Calu3 (cell line): ENCODE results near the gene MGAT5. TPM values are rescaled to one million over a fixed set of nuclear protein-coding genes. Genes with fewer than 3 reads are reported as not detected.
"Not testable (repeated sequence)": the region's sequence is repeated elsewhere in the genome, so short reads cannot be mapped to it uniquely, and the experiment has no call there.

Source experiments
- BruUV-seq: library from RNA; stranded (reverse); fragments of 400-500 nt; replicated peaks from 2 replicates; lab custom pipeline; 2021; lab: Mats Ljungman, UMichigan
- CTCF ChIA-PET: fragments of 300-600 bp; sonication (Branson Sonifier 250); formaldehyde crosslinking; loops from one replicate; lab custom pipeline; 2022; ENCODE audit warnings: antibody characterized with exemption; lab: Charles Lee
- DNase-seq: peaks from one replicate; pipeline ENCODE4 v3.0.0; 2022
- H3K27ac Mint-ChIP-seq: one replicate; pipeline ENCODE4 v1.8.0; 2022; ENCODE audit warnings: mixed read lengths; ENCODE audit not compliant: unreplicated experiment
- H3K27me3 Mint-ChIP-seq: one replicate; pipeline ENCODE4 v1.8.0; 2022; ENCODE audit warnings: mixed read lengths; ENCODE audit not compliant: unreplicated experiment
- H3K36me3 Mint-ChIP-seq: one replicate; pipeline ENCODE4 v1.8.0; 2022; ENCODE audit warnings: mild to moderate bottlenecking, moderate library complexity, mixed read lengths; ENCODE audit not compliant: insufficient read depth, unreplicated experiment
- H3K4me1 Mint-ChIP-seq: one replicate; pipeline ENCODE4 v1.8.0; 2022; ENCODE audit warnings: mild to moderate bottlenecking, low read depth, mixed read lengths; ENCODE audit not compliant: unreplicated experiment
- H3K4me3 Mint-ChIP-seq: one replicate; pipeline ENCODE4 v1.8.0; 2022; ENCODE audit warnings: mild to moderate bottlenecking, low read depth, moderate library complexity, mixed read lengths; ENCODE audit not compliant: unreplicated experiment
- H3K9me3 Mint-ChIP-seq: one replicate; pipeline ENCODE4 v1.8.0; 2022; ENCODE audit warnings: low read depth, mixed read lengths; ENCODE audit not compliant: unreplicated experiment
- intact Hi-C: fragments of 100-400 bp; cut with micrococcal nuclease; formaldehyde crosslinking; loops from one replicate; pipeline ENCODE4 v1.10.0; 2022; ENCODE audit not compliant: unreplicated experiment
- total RNA-seq: library from RNA; stranded (reverse); gene quantifications from 2 replicates; pipeline ENCODE4 v1.2.3, GENCODE V29; 2022
- TF ChIP-seq, protein P1 (sequence below): fragments of 200-600 bp; IDR thresholded peaks from one replicate; pipeline ENCODE4 v1.8.0; 2022; ENCODE audit warnings: antibody characterized with exemption; ENCODE audit not compliant: unreplicated experiment

The MGAT5 gene
- total RNA-seq, 1 experiment from 2014 or later: 129 TPM

DNA sequence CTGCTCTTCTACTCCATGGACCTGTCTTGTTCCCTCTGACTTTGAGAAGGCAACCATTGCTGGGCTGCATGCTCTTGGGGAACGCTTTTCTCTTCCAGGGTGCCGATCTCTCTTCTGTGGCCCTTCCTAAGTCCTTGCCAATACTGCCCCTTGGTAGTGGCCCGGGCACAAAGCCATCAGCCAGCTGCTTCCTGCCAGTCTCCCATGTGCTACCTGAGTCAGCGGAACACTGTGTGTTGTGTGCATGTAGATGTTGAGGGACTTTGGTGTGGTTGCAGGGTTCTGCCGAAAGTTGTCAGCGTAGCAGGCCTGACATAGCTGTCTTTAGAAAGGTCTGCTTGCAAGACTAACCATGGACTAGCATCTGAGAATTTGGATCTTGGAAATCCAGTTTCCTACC is 35.4 kb downstream of the MGAT5 start:
- Mint-ChIP-seq H3K36me3 (no peaks in the 10 kb centered on the region), H3K27ac (no peak overlapping the region), H3K4me1 (peaks cover under 1% of the 10 kb centered on the region), H3K27me3 (no peaks in the 10 kb centered on the region), H3K9me3 (no peaks in the 10 kb centered on the region), H3K4me3 (no peak overlapping the region)
- CTCF ChIA-PET: no interaction called here
- no TSS peak for BruUV-seq
- TF ChIP-seq, protein P1, sequence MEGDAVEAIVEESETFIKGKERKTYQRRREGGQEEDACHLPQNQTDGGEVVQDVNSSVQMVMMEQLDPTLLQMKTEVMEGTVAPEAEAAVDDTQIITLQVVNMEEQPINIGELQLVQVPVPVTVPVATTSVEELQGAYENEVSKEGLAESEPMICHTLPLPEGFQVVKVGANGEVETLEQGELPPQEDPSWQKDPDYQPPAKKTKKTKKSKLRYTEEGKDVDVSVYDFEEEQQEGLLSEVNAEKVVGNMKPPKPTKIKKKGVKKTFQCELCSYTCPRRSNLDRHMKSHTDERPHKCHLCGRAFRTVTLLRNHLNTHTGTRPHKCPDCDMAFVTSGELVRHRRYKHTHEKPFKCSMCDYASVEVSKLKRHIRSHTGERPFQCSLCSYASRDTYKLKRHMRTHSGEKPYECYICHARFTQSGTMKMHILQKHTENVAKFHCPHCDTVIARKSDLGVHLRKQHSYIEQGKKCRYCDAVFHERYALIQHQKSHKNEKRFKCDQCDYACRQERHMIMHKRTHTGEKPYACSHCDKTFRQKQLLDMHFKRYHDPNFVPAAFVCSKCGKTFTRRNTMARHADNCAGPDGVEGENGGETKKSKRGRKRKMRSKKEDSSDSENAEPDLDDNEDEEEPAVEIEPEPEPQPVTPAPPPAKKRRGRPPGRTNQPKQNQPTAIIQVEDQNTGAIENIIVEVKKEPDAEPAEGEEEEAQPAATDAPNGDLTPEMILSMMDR: no peak
- no peak for DNase-seq
- intact Hi-C loops: no loop called here

DNA sequence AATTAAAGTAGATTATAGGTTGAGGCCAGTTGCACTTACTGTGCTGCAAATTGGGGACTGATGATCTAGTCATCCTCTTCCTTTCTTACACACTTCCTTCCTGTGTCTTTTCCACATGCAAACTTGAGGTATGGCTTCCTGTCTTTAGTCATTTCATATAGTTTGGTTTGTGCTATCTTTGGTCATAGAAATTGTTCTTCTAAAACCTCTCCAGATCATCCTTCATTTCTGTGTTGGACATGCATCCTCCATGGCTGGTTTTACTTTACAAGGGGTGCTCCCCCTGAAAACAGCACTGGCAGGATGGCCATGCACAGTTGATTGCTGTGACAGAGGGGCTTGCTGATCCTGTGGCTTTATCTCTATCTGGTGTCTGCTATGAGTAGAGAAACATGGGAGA is 36.5 kb downstream of the MGAT5 start:
- Mint-ChIP-seq H3K27ac (no peak overlapping the region), H3K27me3 (no peaks in the 10 kb centered on the region), H3K36me3 (no peaks in the 10 kb centered on the region), H3K9me3 (no peaks in the 10 kb centered on the region), H3K4me1 (peaks cover 9% of the 10 kb centered on the region), H3K4me3 (no peak overlapping the region)
- no peak for DNase-seq
- intact Hi-C loops: no loop called here
- no TSS peak for BruUV-seq
- TF ChIP-seq, protein P1: no peak
- CTCF ChIA-PET: interaction anchor here (0.7 to 1.3 kb wide), 2 partner anchors 404 to 432 kb away, joined by 3 read pairs; no protein-coding TSS in a partner anchor

DNA sequence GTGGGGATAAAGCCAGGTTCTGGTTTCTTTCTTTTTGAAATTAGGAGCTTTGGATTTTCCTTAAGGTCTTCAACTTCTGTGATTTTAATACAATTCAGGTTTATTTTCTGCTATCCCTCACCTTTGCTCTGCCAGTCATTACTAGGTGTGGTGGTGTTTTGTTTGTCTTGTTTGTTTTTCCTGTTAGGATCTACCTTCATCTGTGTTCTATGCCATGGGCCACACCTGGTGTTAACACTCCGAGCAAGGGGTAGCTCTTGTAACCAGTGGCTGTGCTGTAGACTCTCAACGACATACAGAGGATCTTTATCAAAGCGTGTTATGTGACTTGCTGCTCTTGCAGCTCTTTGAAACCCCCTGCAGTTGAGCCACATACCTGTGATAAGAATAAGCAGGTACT is 38.6 kb downstream of the MGAT5 start:
- DNase-seq: no peak
- Mint-ChIP-seq H3K4me1 (peaks cover 9% of the 10 kb centered on the region), H3K4me3 (no peak overlapping the region), H3K27me3 (no peaks in the 10 kb centered on the region), H3K36me3 (no peaks in the 10 kb centered on the region), H3K9me3 (no peaks in the 10 kb centered on the region), H3K27ac (no peak overlapping the region)
- intact Hi-C loops: no loop called here
- BruUV-seq: no TSS peak
- TF ChIP-seq, protein P1: no peak
- CTCF ChIA-PET: no interaction called here

DNA sequence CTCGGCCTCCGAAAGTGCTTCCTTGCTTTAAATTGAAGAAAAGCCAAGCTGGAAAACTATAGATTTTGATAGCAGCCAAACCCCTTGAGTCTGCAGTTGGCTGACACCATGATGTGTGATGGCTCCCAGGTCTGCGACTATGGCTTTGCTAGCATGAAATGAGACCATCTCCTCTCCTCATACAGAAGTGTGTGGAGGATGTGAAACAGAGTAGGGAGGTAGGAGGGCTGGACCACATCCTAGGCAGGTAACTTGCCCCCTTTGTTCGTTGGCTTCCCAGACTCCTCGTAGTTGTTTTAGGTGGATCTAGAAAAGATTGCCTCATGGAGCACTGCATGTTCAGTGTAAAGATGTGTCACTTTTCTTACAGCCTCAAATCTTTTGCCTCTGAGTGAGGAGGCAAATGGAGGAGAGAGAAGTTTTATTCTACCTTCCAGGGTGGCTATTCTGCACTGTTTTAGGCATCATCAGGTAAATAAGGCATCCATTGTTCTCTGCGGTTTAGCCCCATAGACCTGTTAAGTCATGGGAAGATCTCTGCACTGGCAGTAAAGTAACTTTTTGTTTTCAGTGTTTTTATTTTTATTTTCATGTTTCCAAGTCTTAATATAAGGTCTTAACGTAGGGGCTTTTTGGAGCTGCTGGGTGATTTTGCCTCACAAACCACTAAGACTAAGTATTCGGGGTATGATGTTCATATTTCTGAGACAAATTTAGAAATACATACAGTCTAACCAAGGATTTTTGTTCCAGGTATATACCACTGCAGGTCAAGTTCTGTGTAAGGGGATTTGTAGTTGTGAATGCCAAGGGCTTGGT is 40.1 kb downstream of the MGAT5 start:
- TF ChIP-seq, protein P1: no peak
- CTCF ChIA-PET: no interaction called here
- no peaks in the 10 kb centered on the region for H3K9me3 Mint-ChIP-seq
- H3K4me1 Mint-ChIP-seq: peaks cover 9% of the 10 kb centered on the region
- H3K4me3 Mint-ChIP-seq: no peak overlapping the region
- no TSS peak for BruUV-seq
- DNase-seq: no peak
- H3K27me3 Mint-ChIP-seq: no peaks in the 10 kb centered on the region
- H3K36me3 Mint-ChIP-seq: no peaks in the 10 kb centered on the region
- H3K27ac Mint-ChIP-seq: no peak overlapping the region
- intact Hi-C loops: no loop called here

DNA sequence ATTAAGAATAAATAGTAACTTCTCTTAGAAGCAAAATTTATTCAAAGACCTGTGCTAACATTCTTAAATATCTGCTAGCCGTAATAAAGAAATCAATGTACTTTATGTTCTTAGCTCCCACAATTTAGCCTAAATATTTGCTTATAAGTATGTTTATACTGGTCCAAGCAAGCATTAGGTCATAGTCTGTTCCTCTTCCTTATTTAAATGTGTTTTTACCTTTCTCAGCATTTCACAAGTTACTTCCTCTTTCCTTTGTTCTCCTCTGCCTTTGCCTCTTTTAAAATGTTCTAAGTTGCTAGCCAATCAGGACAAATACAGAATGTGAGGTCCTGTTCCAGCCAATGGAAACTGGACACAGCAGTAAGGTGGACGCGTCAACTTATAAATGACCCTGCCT is 40.7 kb downstream of the MGAT5 start:
- intact Hi-C loops, H3K4me3 Mint-ChIP-seq, H3K9me3 Mint-ChIP-seq, CTCF ChIA-PET, H3K27me3 Mint-ChIP-seq, H3K36me3 Mint-ChIP-seq, H3K27ac Mint-ChIP-seq, DNase-seq, BruUV-seq, H3K4me1 Mint-ChIP-seq: not testable (repeated sequence)
